Neural progenitor cell (in vitro differentiated cells): ENCODE measurements around the gene DIS3L.

Experiments used
- CTCF ChIP-seq: fragments of 200-600 bp; sonication (generic); IDR thresholded peaks from 2 replicates; pipeline ENCODE4 v1.5.1; 2017; ENCODE audit warnings: antibody characterized with exemption, mild to moderate bottlenecking
- EZH2 ChIP-seq: fragments of 200-600 bp; sonication (generic); IDR thresholded peaks from 2 replicates; pipeline ENCODE4 v1.6.1; 2017; ENCODE audit warnings: antibody characterized with exemption, mild to moderate bottlenecking, moderate library complexity

GRCh38 chr15:66291816-66292570 is 1.4 kb upstream of the DIS3L start:
- no peak for TF ChIP-seq CTCF
- no peak for TF ChIP-seq EZH2
